CD4-positive, alpha-beta T cell treated with Interleukin-12 subunit alpha and Interleukin-12 subunit beta, for 1 hour (primary cell): ENCODE measurements around the gene MELTF.

ENCODE experiments used
- DNase-seq: peaks from one replicate; pipeline ENCODE4 v3.0.0-alpha.2; 2020

Gene MELTF

DNA sequence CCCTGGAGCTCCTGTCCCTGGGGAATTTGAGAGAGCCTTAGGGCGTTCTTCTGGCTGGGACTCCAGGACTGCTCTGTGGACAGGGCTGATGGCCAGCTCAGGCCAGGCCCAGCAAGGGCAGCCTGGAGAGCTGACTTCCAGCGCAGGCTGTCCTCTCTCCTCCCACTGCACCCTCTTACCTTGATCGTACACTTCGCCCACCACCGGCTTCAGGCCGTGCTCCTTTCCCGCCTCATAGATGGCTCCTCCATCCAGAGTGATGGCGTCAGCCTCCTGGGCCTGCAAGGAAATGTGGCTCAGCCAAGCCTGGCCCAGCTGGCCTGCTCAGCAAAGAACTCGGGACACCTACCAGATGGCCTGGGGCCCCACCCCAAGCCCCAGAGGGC, 3.1 kb downstream of the MELTF start:
- no peak for DNase-seq

GRCh38 chr3:197025736-197026480, 3.7 kb downstream of the MELTF start:
- no peak for DNase-seq

- DNase-seq = no peak
These were observed 4.5 kb downstream of the MELTF start for GRCh38 chr3:197024881-197025735.

DNA sequence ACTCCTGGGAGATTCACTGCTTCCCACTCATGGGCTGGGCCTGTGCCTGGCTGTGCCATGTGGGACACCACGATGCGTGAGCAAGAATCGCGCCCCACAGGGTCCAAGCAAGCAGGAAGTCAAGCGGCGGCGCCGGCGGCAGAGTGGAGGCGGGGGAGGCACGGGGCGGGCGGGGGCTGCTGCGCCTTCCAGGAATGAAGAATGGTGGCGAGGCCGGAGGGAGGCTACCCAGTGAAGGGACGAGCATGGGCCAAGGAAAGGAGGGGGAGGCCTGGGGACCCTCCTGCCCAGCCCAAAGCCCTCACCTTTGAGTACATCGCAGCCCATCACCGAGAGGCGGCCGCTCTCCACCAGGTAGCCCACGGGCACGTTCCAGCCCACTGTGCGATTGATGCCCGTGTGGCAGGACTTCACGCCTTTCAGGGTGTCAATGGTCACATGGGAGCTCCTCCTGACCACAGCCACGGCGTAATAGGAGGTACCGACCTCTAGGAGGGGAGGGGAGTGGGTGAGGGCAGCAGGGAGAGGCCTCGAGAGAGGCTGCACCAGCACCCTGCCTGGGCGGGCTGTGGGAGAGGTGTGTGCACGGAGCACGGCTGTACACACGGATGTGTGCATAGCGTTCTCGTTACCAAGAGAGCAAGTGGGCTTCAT, 5.5 kb downstream of the MELTF start:
- DNase-seq = no peak

GRCh38 chr3:197023241-197023997, 6.2 kb downstream of the MELTF start:
- no peak for DNase-seq

DNA sequence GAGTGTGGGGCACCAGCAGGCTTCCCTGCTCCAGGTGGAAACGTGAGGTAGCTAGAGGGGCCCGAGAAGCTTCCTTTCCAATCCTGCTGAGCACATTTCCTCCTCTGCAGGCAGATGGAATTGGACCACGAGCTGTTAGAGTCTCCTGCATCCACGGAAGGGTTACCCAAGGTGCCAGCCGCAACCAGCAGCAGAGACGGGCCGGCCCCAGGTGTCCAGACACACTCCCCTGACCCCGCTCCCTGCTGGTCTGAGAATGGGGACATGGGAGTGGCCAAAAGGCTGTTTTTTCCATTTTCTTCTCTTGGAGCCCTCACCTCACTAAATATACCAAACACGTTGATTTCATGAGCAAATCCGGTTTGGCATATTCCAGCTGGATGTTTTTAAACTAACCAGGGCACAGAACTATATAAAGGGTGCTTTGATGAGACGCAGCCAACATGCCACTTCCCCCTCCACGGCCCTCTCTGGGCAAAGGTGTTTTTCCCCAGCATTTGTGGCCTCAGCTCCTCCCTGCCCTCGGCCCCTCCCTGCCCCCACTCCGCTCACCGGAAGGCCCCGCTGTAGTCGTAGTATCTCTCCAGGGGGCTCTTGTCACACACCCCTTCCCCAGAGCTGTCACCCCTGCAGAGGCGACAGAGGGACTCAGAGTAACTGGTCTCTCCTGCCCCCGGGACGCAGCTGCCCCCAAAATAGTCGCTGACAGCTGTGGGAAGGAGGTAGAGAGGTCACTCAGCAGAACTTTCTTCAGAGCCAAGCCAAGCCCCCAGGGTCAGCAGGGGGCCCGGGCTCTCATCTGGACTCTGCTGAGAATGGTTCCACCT, 7.0 kb downstream of the MELTF start:
- DNase-seq = no peak

- no peak for DNase-seq
These were observed 7.8 kb downstream of the MELTF start for GRCh38 chr3:197021729-197022404.

GRCh38 chr3:197021231-197021630, 8.4 kb downstream of the MELTF start:
- DNase-seq = no peak

- DNase-seq = no peak
These were observed 10.1 kb downstream of the MELTF start for GRCh38 chr3:197019535-197019934.

DNA sequence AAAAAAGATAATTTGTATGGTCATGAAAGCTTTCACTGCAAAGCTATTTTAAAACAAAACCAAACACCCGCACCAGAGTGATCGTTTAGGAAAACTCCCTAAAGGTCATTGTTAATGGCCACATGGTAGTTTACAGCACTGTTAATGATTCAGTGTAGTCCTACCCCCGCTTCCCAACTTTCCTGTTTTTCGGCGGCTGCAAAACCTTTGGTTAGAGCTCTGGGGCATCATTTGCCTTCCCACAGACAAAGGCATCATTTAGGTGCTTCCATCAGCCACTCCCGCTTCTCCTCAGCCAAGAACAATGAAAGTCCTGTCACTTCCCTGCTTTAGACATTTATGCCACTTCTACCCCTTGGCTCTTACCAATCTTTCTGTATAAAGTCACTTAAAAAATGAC, 10.6 kb downstream of the MELTF start:
- no peak for DNase-seq

DNA sequence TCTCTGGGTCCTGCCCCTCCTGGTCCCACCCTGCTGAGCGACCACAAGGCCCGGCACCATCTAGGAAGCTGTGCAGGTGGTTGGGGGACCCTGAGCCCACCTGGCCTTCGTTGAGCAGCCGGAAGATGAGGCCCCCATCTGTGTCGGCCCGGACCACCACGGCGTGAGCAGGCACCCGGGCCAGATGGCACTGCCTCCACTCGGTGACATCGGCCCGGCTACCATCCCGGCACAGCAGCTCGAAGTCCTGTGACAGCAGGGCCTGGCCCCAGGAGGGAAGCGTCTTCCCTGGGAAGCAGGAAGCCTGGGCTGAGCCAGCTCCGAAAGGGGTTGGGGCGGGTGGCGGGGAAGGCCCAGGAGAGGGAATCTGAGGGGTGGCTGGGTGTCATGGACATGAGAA, 12.6 kb downstream of the MELTF start:
- DNase-seq = no peak

- DNase-seq = no peak
These were observed 13.6 kb downstream of the MELTF start for GRCh38 chr3:197015790-197016736.

DNA sequence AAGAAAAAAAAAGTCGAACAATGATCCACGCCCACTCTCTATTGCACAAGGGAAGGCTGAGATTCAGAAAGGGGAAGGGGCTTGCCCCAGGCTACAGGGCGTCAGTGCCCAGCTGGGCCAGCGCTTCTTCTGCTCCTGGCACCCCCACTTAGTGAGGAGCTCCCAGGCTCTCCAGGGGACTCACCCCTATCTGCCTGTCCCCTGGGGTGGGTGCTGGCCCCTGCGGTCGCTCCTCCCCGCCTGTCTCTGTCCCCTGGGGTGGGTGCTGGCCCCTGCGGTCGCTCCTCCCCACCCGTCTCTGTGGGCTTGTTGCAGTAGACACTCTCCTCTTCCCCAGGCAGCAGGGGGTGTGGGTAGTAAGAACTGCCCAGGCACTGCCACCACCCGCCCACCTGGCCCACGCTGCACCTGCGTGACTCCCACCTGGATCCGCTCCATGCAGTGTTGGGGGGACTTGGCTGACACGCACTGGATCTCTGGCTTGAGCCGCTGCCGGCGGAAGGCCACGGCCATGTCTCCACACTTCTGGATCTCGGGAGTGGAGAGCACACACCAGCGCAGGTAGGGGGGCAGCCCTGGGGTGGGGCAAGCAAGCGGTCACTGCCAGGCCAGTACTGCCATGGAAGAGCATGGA, 14.6 kb downstream of the MELTF start:
- DNase-seq = no peak

DNA sequence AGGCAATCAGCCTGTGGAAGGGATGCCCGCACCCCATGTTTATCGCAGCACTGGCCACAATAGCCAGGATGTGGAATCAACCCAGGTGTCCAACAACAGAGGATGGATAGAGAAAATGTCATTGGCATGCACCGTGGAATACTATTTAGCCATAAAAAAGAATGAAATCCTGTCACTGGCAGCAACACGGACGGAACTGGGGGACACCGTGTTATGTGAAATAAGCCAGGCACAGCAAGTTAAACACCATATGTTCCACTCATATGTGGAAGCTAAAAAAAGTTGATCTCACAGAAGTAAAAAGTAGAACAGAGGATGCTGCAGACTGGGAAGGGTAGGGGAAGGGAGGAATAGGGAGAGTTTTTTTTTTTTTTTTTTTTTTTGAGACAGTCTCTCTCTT, 15.6 kb downstream of the MELTF start:
- no peak for DNase-seq

GRCh38 chr3:197012540-197012883, 17.1 kb downstream of the MELTF start:
- DNase-seq = no peak

DNA sequence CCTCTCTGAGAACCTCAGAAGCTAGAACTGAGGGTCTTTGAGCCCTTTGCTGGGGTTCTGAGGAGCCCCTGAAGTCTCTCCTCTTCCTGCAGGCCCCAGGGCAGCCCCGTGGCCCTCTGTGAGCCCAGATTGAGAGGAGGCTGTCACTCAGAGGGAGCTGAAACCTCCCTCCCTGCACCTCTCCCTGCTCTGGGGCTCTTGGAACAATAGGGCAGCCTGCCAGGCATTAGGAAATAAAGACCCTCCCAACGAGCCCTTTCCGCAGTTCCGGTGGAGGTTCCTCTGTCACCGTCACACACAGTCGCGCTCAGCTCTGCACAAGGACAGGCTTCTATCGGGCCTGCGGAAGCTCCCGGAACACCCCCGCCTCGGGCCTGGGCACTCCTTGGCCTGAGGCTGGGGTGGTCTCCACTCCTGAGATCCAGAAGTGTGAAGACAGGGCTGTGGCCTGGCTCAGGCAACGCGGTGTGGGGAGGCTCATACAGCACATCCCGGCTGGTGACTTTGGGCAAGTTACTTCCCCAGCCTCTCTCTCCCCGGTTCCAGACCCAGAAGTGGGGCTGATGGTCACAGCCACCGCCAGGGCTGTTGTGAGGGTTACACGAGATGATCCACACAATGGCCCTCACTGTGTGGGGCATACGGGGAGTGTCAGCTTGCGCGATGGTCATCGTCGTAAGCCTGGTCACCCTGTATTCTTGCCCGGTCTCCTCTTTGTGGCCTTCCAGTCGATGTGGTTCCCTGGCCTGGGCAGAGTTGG, 17.7 kb downstream of the MELTF start:
- DNase-seq = no peak

- DNase-seq = no peak
These were observed 18.9 kb downstream of the MELTF start for GRCh38 chr3:197010556-197011351.

DNA sequence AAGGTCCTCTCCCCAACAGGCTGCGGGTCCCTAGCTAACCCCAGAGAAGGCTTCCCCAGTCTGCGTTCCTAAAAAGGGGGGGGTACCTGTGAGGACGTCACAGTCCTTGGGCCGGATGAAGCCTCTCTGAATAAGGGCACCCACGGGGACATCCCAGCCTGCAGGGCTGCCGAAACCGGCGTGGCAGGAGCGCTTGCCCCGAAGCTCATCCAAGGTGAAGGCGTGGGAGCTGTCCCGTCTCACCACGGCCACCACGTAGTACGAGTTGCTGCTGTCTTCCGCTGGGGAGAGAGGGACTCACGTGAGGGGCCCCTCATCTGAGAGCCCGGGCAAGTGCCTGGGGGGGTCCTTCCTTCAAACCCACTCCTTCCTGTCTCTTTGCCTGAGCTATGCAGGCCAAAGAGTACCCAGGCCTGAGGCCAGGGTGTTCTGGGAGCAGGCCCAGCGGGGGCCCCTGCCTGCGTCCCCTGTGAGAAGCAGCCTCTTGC, 20.0 kb downstream of the MELTF start:
- DNase-seq = no peak
